Measurements from ENCODE around the gene ERI3.

DNA sequence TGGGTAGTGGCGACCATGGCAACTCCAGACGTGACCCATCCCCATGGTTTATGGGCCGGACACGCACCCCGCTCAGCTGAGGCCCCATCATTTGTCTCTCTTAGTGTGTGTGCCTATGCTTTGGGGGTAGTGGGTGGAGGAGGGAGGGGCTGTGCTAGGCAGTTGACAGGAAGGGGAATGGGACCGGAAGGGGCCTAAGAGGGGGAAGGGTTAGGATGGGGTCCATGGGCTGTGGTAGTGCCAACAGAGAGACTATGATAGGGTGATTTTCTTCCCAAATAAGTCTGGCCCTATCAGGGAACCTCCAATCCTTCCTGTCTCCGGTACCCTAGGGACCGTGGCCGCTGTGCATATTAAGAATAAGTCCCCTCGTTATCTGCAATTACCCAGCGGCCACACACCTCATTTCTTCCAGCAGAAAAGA lies 131.9 kb downstream of the ERI3 start:
- no peak for TF ChIP-seq CTCF (conservative IDR thresholded peaks at IDR 0.05; ENCODE audit: low read length)
- no peak for TF ChIP-seq EZH2phosphoT487 (IDR thresholded peaks at IDR 0.05; ENCODE audit: borderline replicate concordance)
